Stimulated activated CD8-positive, alpha-beta memory T cell treated with anti-CD3 and anti-CD28 coated beads, Interleukin-15, amount 100 ng/mL, for 24 hours (primary cell): ENCODE measurements around the gene ANTXR1.

ENCODE experiments used
- DNase-seq: peaks from one replicate; pipeline ENCODE4 v3.0.0-alpha.2; 2020; ENCODE audit warnings: low read depth

The ANTXR1 gene

GRCh38 chr2:69138247-69138772 lies 125.3 kb downstream of the ANTXR1 start:
- no peak for DNase-seq

GRCh38 chr2:69138793-69139459 lies 125.9 kb downstream of the ANTXR1 start:
- DNase-seq = no peak

GRCh38 chr2:69139778-69140670 lies 127.0 kb downstream of the ANTXR1 start:
- no peak for DNase-seq

- DNase-seq = no peak
Observed at GRCh38 chr2:69141061-69141460, 128.1 kb downstream of the ANTXR1 start.

GRCh38 chr2:69143748-69144360 lies 130.9 kb downstream of the ANTXR1 start:
- no peak for DNase-seq

GRCh38 chr2:69145204-69145603 lies 132.2 kb downstream of the ANTXR1 start:
- no peak for DNase-seq

- DNase-seq = no peak
Observed at GRCh38 chr2:69147841-69148533, 135.0 kb downstream of the ANTXR1 start.

- no peak for DNase-seq
Observed at GRCh38 chr2:69149631-69150215, 136.7 kb downstream of the ANTXR1 start.

- no peak for DNase-seq
Observed at GRCh38 chr2:69151931-69152330, 139.0 kb downstream of the ANTXR1 start.

GRCh38 chr2:69152847-69153583 lies 140.0 kb downstream of the ANTXR1 start:
- DNase-seq = no peak

GRCh38 chr2:69154106-69154505 lies 141.1 kb downstream of the ANTXR1 start:
- no peak for DNase-seq

GRCh38 chr2:69156624-69157023 lies 143.6 kb downstream of the ANTXR1 start:
- DNase-seq = no peak

GRCh38 chr2:69157441-69157840 lies 144.5 kb downstream of the ANTXR1 start:
- no peak for DNase-seq

GRCh38 chr2:69159986-69160385 lies 147.0 kb downstream of the ANTXR1 start:
- DNase-seq = no peak

GRCh38 chr2:69162057-69162456 lies 149.1 kb downstream of the ANTXR1 start:
- no peak for DNase-seq

GRCh38 chr2:69163109-69163508 lies 150.1 kb downstream of the ANTXR1 start:
- no peak for DNase-seq

GRCh38 chr2:69163556-69163955 lies 150.6 kb downstream of the ANTXR1 start:
- DNase-seq = no peak

- no peak for DNase-seq
Observed at GRCh38 chr2:69164061-69164778, 151.2 kb downstream of the ANTXR1 start.

GRCh38 chr2:69165091-69165880 lies 152.3 kb downstream of the ANTXR1 start:
- DNase-seq = no peak

- DNase-seq = no peak
Observed at GRCh38 chr2:69166465-69166811, 153.5 kb downstream of the ANTXR1 start.
